HG03432 (cell line): Measurements from ENCODE around the gene KCNJ11.

ENCODE experiments used
- ATAC-seq: cut with Tn5 transposase; IDR thresholded peaks from one replicate; pipeline ENCODE4 v1.9.1; 2021; ENCODE audit warnings: mild to moderate bottlenecking, moderate library complexity; ENCODE audit not compliant: unreplicated experiment

The KCNJ11 gene

GRCh38 chr11:17369094-17369493 is 19.4 kb downstream of the KCNJ11 start:
- peak; percentile 64 for ATAC-seq

GRCh38 chr11:17368551-17368950 is 19.9 kb downstream of the KCNJ11 start:
- ATAC-seq, result no peak

GRCh38 chr11:17366495-17366894 is 22.0 kb downstream of the KCNJ11 start:
- ATAC-seq, result no peak

GRCh38 chr11:17354601-17354991 is 33.9 kb downstream of the KCNJ11 start:
- no peak for ATAC-seq

GRCh38 chr11:17353821-17354600 is 34.4 kb downstream of the KCNJ11 start:
- ATAC-seq, result no peak

- ATAC-seq, result peak; percentile 41
Observed at GRCh38 chr11:17352950-17353820, 35.3 kb downstream of the KCNJ11 start.

- ATAC-seq, result peak; percentile 40
Observed at GRCh38 chr11:17351510-17352176, 36.8 kb downstream of the KCNJ11 start, which contains the start of gene NCR3LG1. Gene NCR3LG1, plus strand, starts transcription at chr11:17351800. Its CDS starts 170 bp downstream, at chr11:17351970.

GRCh38 chr11:17351172-17351509 is 37.3 kb downstream of the KCNJ11 start:
- no peak for ATAC-seq

GRCh38 chr11:17350455-17351171 is 37.8 kb downstream of the KCNJ11 start:
- ATAC-seq, result no peak

GRCh38 chr11:17347676-17348075 is 40.8 kb downstream of the KCNJ11 start:
- ATAC-seq, result no peak

GRCh38 chr11:17343907-17344306 is 44.6 kb downstream of the KCNJ11 start:
- ATAC-seq, result no peak

GRCh38 chr11:17343257-17343656 is 45.2 kb downstream of the KCNJ11 start:
- no peak for ATAC-seq
